BJ (cell line): Measurements from ENCODE around the gene LCNL1. TPM values are rescaled to one million over a fixed set of nuclear protein-coding genes. Genes with fewer than 3 reads are reported as not detected.

Experiments used
- CTCF ChIA-PET: fragments of 350-600 bp; formaldehyde crosslinking; extraction: SDS; loops from one replicate; lab custom pipeline; 2021; ENCODE audit warnings: antibody characterized with exemption, inconsistent platforms; lab: Yijun Ruan, JAX
- POLR2A ChIA-PET: fragments of 300-600 bp; sonication (Branson Sonifier 250); formaldehyde crosslinking; extraction: SDS; loops from one replicate; lab custom pipeline; 2021; ENCODE audit warnings: antibody characterized with exemption; lab: Charles Lee
- DNase-seq: peaks from one replicate; pipeline ENCODE4 v3.0.0-alpha.2; 2011; ENCODE audit warnings: low read depth
- H3K27me3 ChIP-seq: 2 replicates; pipeline ENCODE4 v1.6.0; 2011; ENCODE audit warnings: low read length; ENCODE audit not compliant: control insufficient read depth, insufficient read depth
- H3K36me3 ChIP-seq: 2 replicates; pipeline ENCODE4 v1.5.1; 2011; ENCODE audit warnings: low read length; ENCODE audit not compliant: control insufficient read depth, insufficient read depth
- H3K4me3 ChIP-seq: 2 replicates; pipeline ENCODE4 v1.5.1; 2011; ENCODE audit warnings: low read depth, mild to moderate bottlenecking, control low read depth, low read length
- polyA plus RNA-seq: library from polyadenylated mRNA; depleted of rRNA; stranded (reverse); fragments of >200 nt; gene quantifications from 2 replicates; pipeline ENCODE4 v1.2.3, GENCODE V29; 2011
- TF ChIP-seq, protein P1 (sequence below): IDR thresholded peaks from 2 replicates; pipeline ENCODE4 v1.5.1; 2011; ENCODE audit warnings: low read depth, mild to moderate bottlenecking, control low read depth, inconsistent platforms, low read length, moderate library complexity; ENCODE audit not compliant: insufficient read depth

Gene LCNL1
- polyA plus RNA-seq, 1 experiment, result 0.01 TPM

DNA sequence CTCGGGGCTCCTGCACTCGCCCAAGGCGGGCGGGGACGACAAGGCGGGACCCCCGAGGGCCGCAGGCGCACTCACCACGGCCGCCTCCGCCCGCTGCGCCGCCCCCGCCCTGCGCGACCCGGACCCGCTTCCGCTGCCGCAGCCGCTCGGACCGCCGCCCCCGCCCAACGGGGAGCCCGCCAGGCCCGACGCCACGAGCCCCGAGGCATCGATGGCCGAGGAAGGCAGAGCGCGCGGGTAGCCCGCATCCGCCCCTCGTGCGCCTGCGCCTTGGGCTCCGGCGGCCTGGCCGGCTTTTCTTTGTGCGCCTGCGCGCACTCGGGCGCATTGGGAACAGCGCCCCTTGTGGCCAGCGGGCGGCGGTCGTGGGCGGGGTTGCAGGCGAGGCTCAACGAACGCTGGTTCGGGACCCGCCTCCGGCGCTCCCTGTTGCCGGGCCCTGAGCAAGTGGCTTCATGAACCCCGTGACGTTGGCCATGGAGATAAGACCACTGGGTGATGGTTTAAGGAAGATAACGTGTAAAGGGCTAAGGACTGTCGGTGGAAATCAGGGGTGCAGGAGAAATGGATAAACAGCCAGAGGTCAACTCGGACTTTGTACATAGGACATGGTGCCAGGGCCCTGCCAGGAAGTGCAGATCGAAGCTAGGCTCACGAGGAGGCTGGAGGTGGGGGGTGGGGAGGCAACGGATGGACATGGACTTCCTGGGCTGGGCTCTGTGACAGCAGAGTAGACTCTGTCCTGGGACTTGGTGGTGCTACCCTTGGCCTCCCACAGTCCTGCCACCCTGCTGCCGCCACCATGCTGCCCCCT, 38.1 kb upstream of the LCNL1 start, which contains the start of the genes C8G and FBXW5:
Gene C8G (plus strand): TSS at position 725 of the 814 bp plus-strand sequence. CDS start 78 bp downstream, at position 803.
Gene FBXW5 (minus strand): TSS at position 220 of the 814 bp plus-strand sequence. CDS start 655 bp downstream, outside the sequence.
- Histone ChIP-seq H3K27me3 (no peaks in the 10 kb centered on the region), H3K36me3 (peaks cover 26% of the 10 kb centered on the region), H3K4me3 (peak within 1 kb of the TSS; percentile 96)
- TF ChIP-seq, protein P1, sequence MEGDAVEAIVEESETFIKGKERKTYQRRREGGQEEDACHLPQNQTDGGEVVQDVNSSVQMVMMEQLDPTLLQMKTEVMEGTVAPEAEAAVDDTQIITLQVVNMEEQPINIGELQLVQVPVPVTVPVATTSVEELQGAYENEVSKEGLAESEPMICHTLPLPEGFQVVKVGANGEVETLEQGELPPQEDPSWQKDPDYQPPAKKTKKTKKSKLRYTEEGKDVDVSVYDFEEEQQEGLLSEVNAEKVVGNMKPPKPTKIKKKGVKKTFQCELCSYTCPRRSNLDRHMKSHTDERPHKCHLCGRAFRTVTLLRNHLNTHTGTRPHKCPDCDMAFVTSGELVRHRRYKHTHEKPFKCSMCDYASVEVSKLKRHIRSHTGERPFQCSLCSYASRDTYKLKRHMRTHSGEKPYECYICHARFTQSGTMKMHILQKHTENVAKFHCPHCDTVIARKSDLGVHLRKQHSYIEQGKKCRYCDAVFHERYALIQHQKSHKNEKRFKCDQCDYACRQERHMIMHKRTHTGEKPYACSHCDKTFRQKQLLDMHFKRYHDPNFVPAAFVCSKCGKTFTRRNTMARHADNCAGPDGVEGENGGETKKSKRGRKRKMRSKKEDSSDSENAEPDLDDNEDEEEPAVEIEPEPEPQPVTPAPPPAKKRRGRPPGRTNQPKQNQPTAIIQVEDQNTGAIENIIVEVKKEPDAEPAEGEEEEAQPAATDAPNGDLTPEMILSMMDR, result peak; percentile 93
- DNase-seq, result peak; percentile 25
- ChIA-PET POLR2A (no interaction called here), CTCF (interaction anchor here (0.6 to 4.1 kb wide), 10 partner anchors 9 to 91 kb away, joined by 3 to 118 read pairs (median 3); partner anchors contain the start of genes CLIC3 and FUT7)

GRCh38 chr9:136945333-136946227, 37.2 kb upstream of the LCNL1 start:
- DNase-seq, result no peak
- Histone ChIP-seq H3K36me3 (peaks cover 20% of the 10 kb centered on the region), H3K4me3 (no peak overlapping the region), H3K27me3 (no peaks in the 10 kb centered on the region)
- TF ChIP-seq, protein P1, result no peak
- CTCF ChIA-PET, result interaction anchor here (0.6 to 4.1 kb wide), 4 partner anchors 14 to 119 kb away, joined by 3 to 118 read pairs (median 4); partner anchors contain the start of gene FUT7
- POLR2A ChIA-PET, result no interaction called here

DNA sequence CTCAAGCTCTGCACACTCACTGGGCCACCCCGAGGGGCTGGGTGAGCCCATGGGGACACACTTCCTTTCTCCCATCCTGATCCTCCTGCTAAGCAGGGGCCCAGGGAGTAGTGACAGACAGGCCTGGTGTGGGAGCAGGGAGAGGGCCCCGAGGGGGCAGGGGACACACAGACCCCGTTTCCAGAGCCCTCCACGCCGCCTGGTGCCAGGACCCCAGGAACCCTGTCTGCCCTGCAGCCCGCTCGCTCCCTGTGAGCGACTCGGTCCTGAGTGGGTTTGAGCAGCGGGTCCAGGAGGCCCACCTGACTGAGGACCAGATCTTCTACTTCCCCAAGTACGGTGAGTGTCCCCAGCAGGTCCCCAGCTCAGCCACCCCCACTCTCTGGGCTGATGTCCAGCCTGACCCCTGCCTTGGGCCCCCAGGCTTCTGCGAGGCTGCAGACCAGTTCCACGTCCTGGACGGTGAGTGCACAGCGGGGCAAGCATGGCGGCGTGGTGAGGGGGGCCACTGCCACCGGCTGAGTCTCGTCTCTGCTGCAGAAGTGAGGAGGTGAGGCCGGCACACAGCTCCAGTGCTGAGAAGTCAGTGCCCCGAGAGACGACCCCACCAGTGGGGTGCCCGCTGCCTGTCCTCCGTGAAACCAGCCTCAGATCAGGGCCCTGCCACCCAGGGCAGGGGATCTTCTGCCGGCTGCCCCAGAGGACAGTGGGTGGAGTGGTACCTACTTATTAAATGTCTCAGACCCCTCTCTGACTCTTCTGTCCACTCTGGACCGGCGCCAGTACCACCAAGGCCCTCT, 36.4 kb upstream of the LCNL1 start:
- ChIA-PET CTCF (interaction anchor here (1.4 to 4.1 kb wide), 6 partner anchors 13 to 158 kb away, joined by 3 to 118 read pairs (median 10); partner anchors contain the start of gene FUT7), POLR2A (no interaction called here)
- H3K4me3 ChIP-seq, result no peak overlapping the region
- H3K36me3 ChIP-seq, result peaks cover 12% of the 10 kb centered on the region
- H3K27me3 ChIP-seq, result no peaks in the 10 kb centered on the region
- TF ChIP-seq, protein P1, result no peak
- DNase-seq, result no peak

DNA sequence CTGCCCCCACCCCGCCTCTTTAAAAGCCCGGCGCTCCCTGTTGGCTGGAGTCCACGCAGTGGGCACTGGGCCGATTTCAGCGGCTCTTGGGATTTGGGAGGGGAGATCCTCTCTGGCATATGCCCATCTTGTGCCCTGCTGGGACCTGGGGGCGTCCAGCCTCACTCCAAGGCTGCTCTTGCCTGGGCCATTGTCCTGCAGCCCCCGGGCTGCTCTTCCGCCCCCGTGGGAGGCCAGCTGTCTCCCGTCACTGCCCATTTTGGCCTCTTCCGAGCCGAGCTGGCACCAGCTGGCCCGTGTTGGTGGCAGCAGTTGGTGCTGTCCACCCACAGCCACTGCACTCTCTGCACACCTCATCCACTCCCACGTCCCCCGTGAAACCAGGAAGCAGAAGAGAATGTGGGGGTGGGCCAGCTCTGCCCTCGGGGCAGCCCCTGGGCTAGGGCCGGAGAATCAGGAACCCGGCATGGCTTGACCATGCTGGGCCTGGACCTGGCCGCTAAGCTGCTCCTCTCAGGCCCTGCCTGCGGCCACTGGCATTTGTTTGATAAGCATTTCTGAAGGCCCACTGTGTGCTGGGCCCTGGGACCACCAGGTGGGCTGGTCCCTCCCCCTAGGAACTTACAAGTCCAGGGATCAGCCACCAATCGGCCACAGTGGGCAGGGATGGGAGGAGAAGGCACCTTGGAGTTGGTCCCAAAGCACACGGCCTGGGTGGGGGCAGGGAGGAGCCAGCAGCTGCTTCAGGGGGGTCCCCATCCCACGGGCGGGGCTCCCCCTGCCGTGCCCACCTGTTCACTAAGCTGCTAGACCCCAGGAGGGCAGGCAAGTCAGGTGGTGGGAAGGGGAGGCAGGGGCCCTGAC, 35.5 kb upstream of the LCNL1 start:
- TF ChIP-seq, protein P1, result no peak
- H3K36me3 ChIP-seq, result peaks cover 6% of the 10 kb centered on the region
- POLR2A ChIA-PET, result no interaction called here
- CTCF ChIA-PET, result interaction anchor here (0.6 to 4.1 kb wide), 30 partner anchors 8 to 278 kb away, joined by 3 to 118 read pairs (median 4); partner anchors contain the start of genes AJM1, FUT7 and TMEM141
- no peak overlapping the region for H3K4me3 ChIP-seq
- DNase-seq, result no peak
- H3K27me3 ChIP-seq, result no peaks in the 10 kb centered on the region
